Midbrain (tissue), 1 donor: Measurements from ENCODE around the gene CPNE8.
"Not testable (repeated sequence)": the region's sequence is repeated elsewhere in the genome, so short reads cannot be mapped to it uniquely, and the experiment has no call there.

Experiments
- DNase-seq: peaks from one replicate; lab custom pipeline; 2025; lab: John Stamatoyannopoulos, UW

Gene CPNE8

GRCh38 chr12:38825006-38825405 lies 80.4 kb downstream of the CPNE8 start:
- DNase-seq = no peak

- DNase-seq = no peak
These were observed 81.7 kb downstream of the CPNE8 start for GRCh38 chr12:38823738-38824137.

GRCh38 chr12:38823314-38823713 lies 82.1 kb downstream of the CPNE8 start:
- DNase-seq = no peak

GRCh38 chr12:38817942-38818341 lies 87.4 kb downstream of the CPNE8 start:
- no peak for DNase-seq

GRCh38 chr12:38813923-38814322 lies 91.5 kb downstream of the CPNE8 start:
- DNase-seq = no peak

GRCh38 chr12:38811814-38812356 lies 93.5 kb downstream of the CPNE8 start:
- no peak for DNase-seq

- no peak for DNase-seq
These were observed 95.6 kb downstream of the CPNE8 start for GRCh38 chr12:38809832-38810231.

GRCh38 chr12:38788106-38788505 lies 117.3 kb downstream of the CPNE8 start:
- DNase-seq = no peak

- no peak for DNase-seq
These were observed 120.0 kb downstream of the CPNE8 start for GRCh38 chr12:38785381-38785780.

GRCh38 chr12:38783304-38783703 lies 122.1 kb downstream of the CPNE8 start:
- no peak for DNase-seq

- DNase-seq = no peak
These were observed 123.0 kb downstream of the CPNE8 start for GRCh38 chr12:38782359-38782758.

GRCh38 chr12:38776647-38777046 lies 128.7 kb downstream of the CPNE8 start:
- no peak for DNase-seq

- DNase-seq = no peak
These were observed 129.9 kb downstream of the CPNE8 start for GRCh38 chr12:38775457-38775856.

GRCh38 chr12:38772437-38772836 lies 133.0 kb downstream of the CPNE8 start:
- no peak for DNase-seq

- DNase-seq = no peak
These were observed 133.5 kb downstream of the CPNE8 start for GRCh38 chr12:38771871-38772270.

GRCh38 chr12:38761636-38762342 lies 143.6 kb downstream of the CPNE8 start:
- DNase-seq = no peak

- DNase-seq = no peak
These were observed 144.3 kb downstream of the CPNE8 start for GRCh38 chr12:38761111-38761510.

GRCh38 chr12:38759621-38760020 lies 145.8 kb downstream of the CPNE8 start:
- no peak for DNase-seq

GRCh38 chr12:38746744-38747143 lies 158.6 kb downstream of the CPNE8 start:
- DNase-seq = no peak

- no peak for DNase-seq
These were observed 159.8 kb downstream of the CPNE8 start for GRCh38 chr12:38745601-38746000.

GRCh38 chr12:38744041-38744440 lies 161.3 kb downstream of the CPNE8 start:
- no peak for DNase-seq

- DNase-seq = not testable (repeated sequence)
These were observed 162.9 kb downstream of the CPNE8 start for GRCh38 chr12:38742496-38742895.

GRCh38 chr12:38736821-38737220 lies 168.6 kb downstream of the CPNE8 start:
- DNase-seq = no peak

- no peak for DNase-seq
These were observed 172.6 kb downstream of the CPNE8 start for GRCh38 chr12:38732761-38733160.
